HG03103 (cell line): Measurements from ENCODE around the gene TM2D3.

Experiments
- ATAC-seq: cut with Tn5 transposase; IDR thresholded peaks from one replicate; pipeline ENCODE4 v1.9.1; 2021; ENCODE audit warnings: low read depth; ENCODE audit not compliant: unreplicated experiment

TM2D3 gene

GRCh38 chr15:101625980-101626379, 26.2 kb downstream of the TM2D3 start:
- ATAC-seq, result no peak

GRCh38 chr15:101625184-101625583, 27.0 kb downstream of the TM2D3 start:
- no peak for ATAC-seq

GRCh38 chr15:101623367-101624304, 28.5 kb downstream of the TM2D3 start:
- ATAC-seq, result no peak

GRCh38 chr15:101621961-101622360, 30.2 kb downstream of the TM2D3 start:
- no peak for ATAC-seq

- ATAC-seq, result no peak
Measured at GRCh38 chr15:101620671-101621070, 31.5 kb downstream of the TM2D3 start.

GRCh38 chr15:101619615-101619865, 32.6 kb downstream of the TM2D3 start:
- no peak for ATAC-seq

- no peak for ATAC-seq
Measured at GRCh38 chr15:101618851-101619614, 33.1 kb downstream of the TM2D3 start.

- ATAC-seq, result no peak
Measured at GRCh38 chr15:101618076-101618475, 34.1 kb downstream of the TM2D3 start.

GRCh38 chr15:101617390-101617965, 34.7 kb downstream of the TM2D3 start:
- no peak for ATAC-seq

GRCh38 chr15:101615986-101616848, 36.0 kb downstream of the TM2D3 start:
- ATAC-seq, result no peak

- ATAC-seq, result no peak
Measured at GRCh38 chr15:101615414-101615985, 36.7 kb downstream of the TM2D3 start.

- ATAC-seq, result no peak
Measured at GRCh38 chr15:101614761-101615160, 37.4 kb downstream of the TM2D3 start.

- ATAC-seq, result no peak
Measured at GRCh38 chr15:101614001-101614585, 38.1 kb downstream of the TM2D3 start.

GRCh38 chr15:101613130-101614000, 38.8 kb downstream of the TM2D3 start:
- no peak for ATAC-seq

- no peak for ATAC-seq
Measured at GRCh38 chr15:101612676-101613075, 39.5 kb downstream of the TM2D3 start.

- no peak for ATAC-seq
Measured at GRCh38 chr15:101611580-101612299, 40.4 kb downstream of the TM2D3 start.

- no peak for ATAC-seq
Measured at GRCh38 chr15:101611007-101611406, 41.2 kb downstream of the TM2D3 start.

- ATAC-seq, result no peak
Measured at GRCh38 chr15:101610611-101611000, 41.6 kb downstream of the TM2D3 start.
